ENCODE measurements around the gene PACRG.
A peak's percentile ranks its signal among the peaks of the same experiment; 100 is the strongest.
"Not testable (repeated sequence)": the region's sequence is repeated elsewhere in the genome, so short reads cannot be mapped to it uniquely, and the experiment has no call there.

Gene PACRG

DNA sequence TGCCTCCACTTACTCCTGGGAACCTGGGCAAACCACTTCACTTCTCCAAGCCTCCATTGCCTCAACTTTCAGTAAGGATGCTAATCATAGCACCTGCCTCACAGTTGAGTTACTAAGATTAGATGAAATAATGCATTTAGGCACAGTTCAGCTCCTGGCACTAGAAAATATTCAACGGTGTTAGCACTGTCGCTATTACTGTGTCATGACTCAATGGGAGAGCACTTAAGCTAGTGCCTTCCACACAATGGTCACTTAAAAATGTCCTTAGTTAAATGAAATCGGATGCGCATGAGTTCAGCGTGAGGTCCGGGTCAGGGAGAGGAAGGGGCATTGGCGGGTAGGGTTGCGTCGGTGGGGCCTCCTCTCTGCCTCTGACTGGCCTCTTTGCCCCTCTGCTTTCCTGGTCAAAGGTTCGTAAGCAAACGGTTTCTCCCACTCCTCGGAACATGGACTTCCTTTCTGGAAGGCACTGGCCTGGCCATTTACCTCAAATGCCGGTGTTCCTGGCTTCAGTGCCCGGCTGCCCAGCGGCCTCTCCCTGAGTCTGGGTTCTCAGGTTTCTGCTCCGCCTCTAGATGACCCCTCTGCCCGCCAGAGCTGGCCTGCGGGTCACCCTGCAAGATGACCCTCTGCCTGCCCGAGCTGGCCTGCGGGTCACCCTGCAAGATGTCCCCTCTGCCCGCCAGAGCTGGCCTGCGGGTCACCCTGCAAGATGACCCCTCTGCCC is 562.9 kb downstream of the PACRG start:
- no peak for DNase-seq

DNA sequence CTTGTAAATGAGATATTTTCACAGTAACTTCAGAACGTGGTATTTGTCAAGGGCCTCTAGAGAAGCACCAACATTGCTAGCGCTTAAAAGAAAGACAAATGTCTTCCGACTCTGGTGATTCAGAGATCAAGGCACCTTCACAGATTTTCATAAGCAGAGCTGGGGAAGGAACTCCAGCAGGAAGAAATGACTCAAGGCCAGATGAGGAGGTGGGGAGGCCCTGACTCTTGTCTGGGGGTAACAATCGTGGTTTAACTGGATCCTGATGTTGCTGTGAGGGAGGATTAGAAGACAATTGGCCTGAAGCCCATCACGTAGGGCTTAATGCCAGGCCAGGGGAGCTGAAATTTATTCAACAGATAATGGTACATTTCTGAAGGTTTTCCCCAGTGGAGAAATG is 563.8 kb downstream of the PACRG start:
- DNase-seq: no peak

DNA sequence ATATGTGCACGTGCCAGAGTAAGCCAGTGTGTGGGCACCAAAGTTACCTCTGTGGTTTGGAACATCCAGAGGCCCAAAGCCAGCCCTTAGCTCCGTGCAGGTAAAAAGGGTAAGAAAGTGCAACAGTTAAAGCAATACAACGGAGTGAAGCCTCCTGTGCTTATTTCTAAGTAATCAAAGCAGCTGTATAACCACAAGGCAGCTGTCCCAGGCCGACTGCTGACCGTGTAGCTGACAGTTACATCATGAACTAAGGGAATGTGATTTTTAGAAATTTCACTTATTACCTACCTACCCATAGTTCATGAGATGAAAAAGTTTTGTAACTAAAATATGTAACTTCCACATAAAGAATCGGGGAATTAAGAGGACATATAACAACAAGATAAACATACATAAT is 565.5 kb downstream of the PACRG start:
- DNase-seq: no peak

DNA sequence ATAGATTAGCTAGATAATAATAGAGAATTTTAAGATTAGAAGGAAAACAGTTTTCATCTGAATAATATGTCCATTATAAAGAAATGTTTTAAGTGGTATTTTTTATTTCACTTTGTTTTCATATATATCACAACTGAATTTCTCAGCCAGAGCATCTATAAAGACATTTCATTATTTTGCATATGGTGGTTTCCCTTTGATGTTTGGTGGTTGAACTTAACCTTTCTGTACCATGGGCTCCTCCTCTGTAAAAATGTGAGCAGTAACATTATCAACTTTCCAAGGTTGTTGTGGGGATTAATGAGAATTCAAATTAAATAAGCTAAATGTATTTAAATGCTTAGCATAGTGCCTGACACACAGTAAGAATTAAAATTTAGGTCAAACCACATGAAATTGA is 567.0 kb downstream of the PACRG start:
- no peak for DNase-seq

DNA sequence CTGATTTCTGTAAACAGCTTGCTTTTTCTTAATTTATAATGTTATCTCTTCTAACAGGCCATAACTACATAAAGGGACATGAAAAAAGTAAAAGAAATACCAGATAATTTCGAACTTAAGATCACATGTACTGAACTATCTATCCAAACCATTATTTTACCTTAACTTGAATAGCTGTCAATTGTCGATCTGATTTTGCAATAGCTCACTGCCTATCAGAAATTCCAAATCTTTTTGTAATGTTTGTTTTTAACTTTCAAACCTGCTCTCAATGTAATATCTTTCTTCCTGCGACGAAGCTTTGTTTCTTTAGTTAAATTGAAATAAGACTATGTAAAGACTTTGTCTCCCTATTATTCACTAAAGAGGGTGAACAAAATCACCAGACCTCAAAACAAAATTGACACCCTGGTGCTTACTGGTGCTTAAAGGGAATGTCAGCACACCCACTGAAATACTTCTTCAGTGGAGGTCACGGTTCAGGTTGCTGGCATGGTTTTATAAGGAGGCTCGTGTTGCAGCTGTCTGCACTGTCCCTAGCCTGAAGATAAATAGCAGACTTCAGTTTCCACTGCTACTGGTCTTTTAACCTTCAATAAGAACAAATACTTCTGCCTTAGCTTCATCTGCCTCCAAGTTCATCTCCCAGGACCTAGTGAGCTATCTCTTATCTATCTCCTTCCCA is 569.2 kb downstream of the PACRG start:
- DNase-seq: no peak

DNA sequence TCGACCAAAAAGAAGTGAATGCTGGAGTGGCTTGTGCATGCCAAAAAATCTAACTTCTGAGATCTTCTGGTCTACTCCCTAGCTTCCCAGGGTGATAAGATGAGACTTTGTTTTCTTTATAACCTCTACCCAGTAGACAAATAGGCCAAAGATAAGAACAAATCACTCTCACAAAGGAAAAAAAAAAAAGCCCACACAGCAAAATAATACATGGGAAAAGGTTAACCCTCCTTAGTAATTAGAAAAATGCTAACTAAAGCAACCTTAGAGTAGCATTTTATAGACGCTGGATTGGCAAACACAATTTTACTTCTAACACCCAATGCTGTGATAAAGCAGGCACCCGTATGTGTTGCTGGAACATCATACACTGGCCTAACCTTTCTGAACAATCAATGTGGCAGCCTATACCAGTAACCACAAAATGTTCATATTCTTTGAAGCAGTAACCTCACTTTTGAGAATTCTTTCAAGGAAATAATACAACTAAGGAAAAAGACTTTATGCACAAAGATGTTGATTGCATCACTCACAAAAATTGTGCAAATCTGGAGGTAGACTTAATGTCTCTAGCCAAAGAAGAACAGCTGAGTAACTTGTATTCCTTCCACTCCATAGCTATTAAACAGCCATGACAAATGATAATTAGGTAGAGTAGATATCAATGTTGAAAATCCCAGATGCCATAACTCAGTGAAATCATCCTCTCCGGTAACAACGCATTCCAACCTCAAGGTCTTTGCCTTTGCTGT is 570.5 kb downstream of the PACRG start:
- DNase-seq: no peak

DNA sequence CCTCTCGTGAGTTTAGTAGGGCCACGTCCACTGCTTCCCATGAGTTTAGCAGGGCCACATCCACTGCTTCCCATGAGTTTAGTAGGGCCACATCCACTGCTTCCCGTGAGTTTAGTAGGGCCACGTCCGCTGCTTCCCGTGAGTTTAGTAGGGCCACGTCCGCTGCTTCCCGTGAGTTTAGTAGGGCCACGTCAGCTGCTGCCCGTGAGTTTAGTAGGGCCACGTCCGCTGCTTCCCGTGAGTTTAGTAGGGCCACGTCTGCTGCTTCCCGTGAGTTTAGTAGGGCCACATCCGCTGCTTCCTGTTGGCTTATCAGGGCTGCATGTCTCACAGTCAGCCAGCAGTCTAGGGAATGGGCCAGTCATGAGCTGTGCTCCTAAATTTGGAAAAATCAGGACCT is 573.1 kb downstream of the PACRG start:
- no peak for DNase-seq

DNA sequence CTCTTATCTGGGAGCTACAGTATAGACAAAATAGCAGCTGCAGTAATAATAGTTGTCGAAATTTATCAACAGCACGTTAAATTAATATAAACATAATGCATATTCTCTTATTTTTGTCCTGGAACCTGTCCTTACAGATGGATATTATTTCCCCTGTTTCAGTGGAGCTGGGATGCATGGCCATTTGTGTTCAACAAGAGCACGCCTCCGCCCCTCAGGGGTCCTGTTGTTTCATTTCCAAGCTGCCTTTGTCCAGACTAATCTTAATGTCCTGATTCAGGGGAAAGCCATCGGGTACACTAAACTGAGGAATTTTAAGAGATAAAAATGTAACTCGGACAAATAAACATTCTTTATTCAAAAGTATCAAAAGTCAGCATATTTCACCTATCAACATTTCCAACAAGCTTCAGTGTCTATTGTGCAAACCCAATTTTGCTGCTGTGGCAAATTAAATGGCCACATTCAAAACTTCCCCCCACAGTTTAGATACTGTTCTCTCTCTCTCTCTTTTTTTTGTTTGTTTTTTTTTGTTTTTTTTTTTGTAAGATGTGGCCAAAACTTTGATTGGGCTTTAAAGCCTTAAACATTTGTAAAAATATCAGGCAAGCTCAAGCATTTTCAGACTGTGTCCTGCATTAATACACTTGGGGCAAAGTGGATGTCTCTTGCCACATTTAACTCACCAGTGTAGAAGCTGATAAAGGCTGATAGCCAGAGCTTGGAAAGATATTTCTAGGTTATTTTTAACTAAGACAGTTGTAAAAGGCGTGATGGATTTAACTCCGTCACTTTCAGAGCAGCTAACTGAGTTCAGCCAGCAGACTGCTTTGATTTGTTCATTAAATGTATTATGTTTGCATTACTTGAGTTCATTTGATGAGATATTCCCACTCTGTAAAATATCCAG is 574.2 kb downstream of the PACRG start:
- no peak for DNase-seq

DNA sequence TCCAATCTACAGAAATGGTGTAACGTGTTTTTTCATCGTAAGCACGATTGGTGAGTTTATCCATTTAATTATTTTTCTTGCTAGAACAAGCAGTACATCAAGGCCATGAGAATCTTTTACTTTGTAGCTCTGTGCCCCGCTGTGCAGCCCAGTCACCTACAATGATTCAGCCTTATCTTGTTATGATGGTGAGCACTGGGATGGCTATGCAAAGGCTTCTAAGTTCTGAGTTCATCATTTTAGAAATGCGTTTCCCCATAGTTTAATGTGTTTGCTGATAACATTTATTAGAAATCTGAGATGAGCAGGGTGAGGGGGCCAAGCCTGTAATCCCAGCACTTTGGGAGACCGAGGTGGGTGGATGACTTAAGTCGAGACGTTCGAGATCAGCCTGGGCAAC is 575.0 kb downstream of the PACRG start:
- peak; percentile 22 for DNase-seq

DNA sequence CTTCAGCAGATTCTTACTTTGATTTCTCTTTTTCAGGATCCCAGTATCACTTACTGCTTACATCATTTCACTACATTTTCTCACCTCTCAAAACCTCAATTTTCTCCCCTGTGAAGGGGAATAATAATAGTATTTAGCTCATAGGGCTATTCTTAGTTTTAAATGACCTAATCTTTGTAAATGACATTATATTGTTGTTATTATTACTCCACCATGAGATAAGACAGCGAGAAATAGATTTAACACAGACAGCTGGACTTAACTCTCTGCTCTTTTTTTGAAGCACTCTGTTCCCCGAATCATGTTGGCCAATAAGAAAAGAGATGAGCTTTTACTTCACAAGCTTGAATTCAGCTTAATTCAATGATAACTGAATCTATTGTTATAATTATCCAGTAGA is 578.2 kb downstream of the PACRG start:
- no peak for DNase-seq

DNA sequence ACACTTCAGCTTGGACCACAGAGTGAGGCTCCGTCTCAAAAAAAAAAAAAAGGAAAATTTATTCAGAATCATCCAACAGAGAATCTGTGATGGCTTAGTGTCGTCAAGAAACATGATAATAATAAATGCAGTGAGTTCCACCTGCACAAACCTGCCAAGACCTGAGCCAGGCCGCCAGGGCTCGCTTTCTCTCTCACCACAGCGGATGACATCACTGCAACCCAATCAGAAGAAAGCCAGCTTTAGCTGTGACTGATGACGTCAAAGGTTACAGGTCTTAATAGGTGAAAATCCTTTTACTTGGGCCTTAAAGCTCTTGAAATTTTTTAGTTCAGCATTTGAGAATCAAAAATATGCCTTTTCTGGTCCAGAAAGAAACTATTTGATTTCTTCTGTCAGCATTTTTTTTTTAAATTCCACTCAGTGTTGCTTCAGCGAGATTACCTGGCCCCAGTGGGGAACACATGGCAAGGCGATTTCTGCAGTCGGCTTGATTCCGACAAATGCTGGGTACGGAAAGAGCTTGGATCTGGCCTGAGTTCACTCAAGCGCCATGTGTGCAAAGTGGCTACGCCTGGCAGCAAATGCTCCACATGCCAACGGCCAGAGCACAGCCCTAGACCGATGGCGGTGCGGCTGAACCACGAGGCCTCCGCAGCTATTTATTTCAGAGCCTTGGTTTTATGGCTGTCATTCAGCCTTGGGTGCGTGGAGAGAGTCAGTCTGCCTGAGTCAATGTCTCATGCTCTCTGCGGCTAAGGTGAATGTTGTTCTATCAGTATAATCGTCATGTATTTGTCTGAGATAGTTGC is 581.1 kb downstream of the PACRG start:
- no peak for DNase-seq

DNA sequence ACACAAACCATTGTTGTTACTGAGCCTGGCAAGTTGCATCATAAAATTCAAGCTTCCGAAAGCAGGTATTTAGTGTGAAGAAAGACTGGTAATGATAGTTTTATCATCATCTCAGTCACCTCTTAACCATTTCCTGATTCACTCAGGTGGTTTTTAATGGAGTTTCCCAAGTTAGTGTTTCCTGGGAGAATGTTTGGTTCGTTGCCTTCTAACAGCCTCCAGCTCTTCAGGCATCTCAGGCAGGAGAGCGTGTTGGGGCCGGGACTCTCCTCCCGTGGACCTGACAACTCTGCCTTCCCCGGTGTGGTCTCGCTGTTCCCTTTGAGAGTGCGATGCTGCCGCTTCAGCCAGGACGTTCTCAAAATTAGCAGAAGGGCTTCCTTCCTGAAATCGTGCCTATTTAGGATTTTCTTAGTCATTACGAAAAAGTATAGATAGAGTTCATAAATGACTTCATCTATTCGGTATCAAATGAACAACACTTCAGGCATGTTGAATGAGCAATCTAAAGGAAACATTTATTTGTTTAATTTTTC is 581.8 kb downstream of the PACRG start:
- peak; percentile 78 for DNase-seq

DNA sequence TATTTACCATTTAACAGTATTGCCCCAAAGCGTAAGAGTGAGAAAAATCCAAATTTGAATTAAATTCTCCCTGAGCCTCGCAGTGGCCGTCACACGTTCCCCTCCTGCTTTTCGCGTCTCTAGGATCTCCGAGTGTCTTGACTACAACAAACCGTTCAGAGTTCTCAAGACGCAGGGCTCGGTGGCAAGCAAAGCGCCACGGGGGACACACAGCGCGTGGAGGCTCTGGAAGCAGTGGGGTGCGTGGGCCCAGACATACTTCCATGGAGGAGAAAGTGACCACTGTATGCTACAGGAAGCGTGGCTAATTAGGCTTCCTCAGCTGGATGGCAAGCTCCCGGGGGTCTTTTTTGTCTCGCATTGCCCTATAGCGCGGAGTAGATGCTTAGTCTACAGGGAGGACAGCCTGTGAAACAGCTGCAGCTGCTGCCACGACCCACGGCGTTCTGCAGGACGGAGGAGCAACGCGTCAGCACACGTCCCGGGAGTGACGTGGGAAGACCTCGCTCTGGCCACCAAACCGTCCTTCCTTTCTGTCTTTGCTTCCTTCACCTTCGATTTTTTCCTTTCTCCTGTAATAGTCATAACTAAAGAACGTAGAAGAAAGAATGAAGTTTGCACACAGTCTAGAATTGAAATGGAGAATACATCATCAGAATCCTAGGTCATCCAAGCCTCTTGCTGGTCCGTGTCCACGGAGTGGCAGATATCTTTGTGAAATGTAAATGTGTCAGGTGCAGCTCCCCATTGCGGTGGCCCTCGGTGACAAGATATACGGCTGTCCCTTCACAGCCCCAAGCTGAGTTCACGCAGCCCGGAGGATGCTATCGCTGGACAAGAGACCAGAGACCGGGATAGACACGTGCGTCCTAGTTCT is 582.6 kb downstream of the PACRG start:
- no peak for DNase-seq

DNA sequence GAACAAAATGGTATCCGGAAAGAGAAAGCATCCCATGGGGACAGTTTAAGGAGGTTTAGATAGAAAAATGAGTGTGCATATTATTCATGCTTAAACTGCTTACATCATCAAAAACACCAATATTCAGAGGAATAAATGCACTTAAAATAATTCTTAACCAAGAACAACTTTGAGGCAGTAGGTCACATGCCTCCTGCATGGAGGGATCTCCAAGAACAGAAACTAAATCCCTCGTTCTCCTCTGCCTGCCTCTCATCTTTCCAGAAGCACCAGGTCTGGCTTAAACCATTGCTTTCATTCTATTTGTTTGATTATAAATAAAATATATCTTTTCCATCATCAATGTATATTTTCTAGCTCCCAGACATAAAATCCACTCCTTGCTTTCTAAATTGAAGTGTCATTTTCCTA is 583.2 kb downstream of the PACRG start:
- no peak for DNase-seq

DNA sequence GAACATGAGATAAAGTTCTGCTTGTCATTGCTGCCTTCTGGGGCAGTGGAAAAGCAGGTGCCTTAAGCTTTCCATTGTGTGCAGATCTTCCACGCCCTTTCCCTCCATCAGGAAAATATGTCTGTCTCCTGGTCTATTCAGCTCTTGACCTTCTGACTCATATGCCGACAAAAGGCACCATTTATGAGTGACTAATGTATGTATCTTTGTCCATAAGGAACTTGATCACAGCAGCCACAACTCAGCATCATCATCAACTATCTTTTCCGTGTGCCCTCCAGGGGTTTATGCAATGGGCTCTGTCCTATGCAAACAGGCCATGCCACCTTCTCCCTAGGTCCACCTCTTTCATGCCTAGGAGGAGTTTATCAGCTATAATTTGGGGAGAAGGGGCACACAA is 584.1 kb downstream of the PACRG start:
- DNase-seq: peak; percentile 69

DNA sequence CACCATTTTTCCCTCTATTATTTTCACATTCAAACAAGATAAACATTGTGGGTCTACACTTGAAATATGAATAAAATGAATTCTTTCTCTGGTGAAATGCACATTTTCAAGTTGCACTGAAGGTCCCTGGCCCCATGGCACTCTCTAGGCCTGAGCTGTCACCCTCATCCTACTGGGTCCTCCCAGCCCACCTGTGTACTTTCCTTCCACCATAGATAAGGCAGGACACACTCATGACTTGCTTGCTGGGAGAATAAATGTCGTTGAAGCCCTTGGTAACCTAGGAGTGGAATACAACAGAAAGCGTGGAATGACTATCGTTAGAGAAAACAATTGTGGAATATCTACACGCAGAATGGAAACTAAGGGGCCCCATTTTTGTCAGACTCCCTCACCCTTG is 585.8 kb downstream of the PACRG start:
- DNase-seq: no peak

DNA sequence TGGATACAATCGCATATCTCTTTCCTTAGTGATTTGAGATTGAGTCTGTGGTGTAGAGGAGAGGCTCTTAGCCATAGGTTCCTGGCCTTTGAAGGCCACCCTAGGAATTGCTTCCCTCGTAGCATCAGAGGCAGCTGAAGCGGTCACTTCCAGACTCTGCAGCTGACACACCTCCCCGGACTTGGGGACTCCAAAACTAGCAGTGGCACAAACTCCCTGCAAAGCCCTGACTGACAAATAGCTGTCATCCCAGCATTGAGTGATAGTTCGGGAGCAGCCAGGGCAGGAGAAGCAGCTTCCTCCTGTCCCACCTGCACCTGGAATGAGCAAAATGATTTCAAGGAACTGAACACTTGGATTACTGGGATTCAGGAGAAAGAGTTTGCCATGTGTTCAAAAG is 586.2 kb downstream of the PACRG start:
- DNase-seq: no peak

DNA sequence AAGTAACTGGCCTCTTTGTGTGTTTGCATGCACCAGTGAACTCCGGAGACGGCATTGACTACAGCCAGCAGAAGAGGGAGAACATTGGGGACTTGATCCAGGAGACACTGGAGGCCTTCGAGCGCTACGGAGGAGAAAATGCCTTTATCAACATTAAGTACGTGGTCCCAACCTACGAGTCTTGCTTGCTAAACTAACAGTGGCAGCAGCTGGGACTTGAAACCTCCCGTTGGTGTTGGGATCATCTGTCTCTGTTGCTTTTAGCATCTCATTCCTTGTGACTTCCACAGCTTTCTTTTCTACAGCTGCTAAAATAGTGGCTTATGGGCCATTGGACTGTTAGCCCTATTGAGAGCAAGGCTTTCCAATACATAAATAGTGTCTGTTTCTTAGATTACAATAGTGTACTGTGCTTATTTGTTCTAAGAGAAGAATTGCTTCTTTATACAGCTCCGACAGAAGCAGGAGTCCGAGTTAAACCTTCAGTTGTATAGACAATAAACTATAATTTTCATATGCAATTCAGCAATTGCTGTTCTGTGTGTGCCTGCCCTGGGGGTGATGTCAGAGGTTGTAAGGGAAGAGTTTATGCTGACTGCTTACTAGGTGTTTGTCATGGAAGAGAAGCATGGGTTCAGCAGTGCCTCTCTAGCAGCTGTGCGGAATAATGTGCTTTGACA is 587.2 kb downstream of the PACRG start:
- DNase-seq: no peak

DNA sequence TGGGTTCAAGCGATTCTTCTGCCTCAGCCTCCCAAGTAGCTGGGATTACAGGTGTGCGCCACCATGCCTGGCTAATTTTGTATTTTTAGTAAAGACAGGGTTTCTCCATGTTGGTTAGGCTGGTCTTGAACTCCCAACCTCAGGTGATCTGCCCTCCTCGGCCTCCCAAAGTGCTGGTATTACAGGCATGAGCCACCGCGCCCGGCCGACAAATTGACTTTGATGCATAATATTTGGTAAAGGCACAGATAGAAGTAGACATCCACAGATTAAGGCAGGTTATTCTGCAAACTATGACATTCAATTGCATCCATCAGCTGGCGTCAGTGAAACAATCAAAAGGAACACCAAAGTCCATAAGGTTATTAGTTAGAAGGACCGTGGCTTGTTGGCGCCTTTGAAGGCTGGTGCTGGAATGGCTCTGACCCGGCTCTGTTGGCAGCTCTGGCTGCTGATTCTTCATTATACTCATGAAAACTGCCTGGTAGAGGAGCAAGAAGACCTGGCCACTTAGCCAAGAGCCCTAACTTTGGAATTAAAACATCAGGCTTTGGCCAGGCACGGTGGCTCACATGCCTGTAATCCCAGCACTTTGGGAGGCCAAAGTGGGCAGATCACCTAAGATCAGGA is 589.2 kb downstream of the PACRG start:
- not testable (repeated sequence) for DNase-seq

All from fibroblast of skin of back (primary cell).